ENCODE results near the gene ADSS1.

The ADSS1 gene

GRCh38 chr14:104781271-104782077, 57.4 kb downstream of the ADSS1 start:
- no peak overlapping the region for H3K27ac Mint-ChIP-seq
- no peaks in the 10 kb centered on the region for H3K27me3 Mint-ChIP-seq (ENCODE audit: low read depth)
- H3K4me3 Mint-ChIP-seq, result no peak overlapping the region
- no peaks in the 10 kb centered on the region for H3K9me3 Mint-ChIP-seq
- DNase-seq (ENCODE audit: low spot score), result no peak
- no peaks in the 10 kb centered on the region for H3K4me1 Mint-ChIP-seq (ENCODE audit: low read depth)
- H3K36me3 Mint-ChIP-seq (ENCODE audit: low read depth), result peaks cover 5% of the 10 kb centered on the region

GRCh38 chr14:104782086-104782807, 58.2 kb downstream of the ADSS1 start:
- no peak overlapping the region for H3K4me3 Mint-ChIP-seq
- H3K9me3 Mint-ChIP-seq, result no peaks in the 10 kb centered on the region
- H3K27ac Mint-ChIP-seq, result no peak overlapping the region
- H3K27me3 Mint-ChIP-seq (ENCODE audit: low read depth), result no peaks in the 10 kb centered on the region
- no peaks in the 10 kb centered on the region for H3K36me3 Mint-ChIP-seq (ENCODE audit: low read depth)
- no peaks in the 10 kb centered on the region for H3K4me1 Mint-ChIP-seq (ENCODE audit: low read depth)
- no peak for DNase-seq (ENCODE audit: low spot score)

- no peaks in the 10 kb centered on the region for H3K36me3 Mint-ChIP-seq (ENCODE audit: low read depth)
- no peaks in the 10 kb centered on the region for H3K4me1 Mint-ChIP-seq (ENCODE audit: low read depth)
- DNase-seq (ENCODE audit: low spot score), result no peak
- no peaks in the 10 kb centered on the region for H3K9me3 Mint-ChIP-seq
- no peaks in the 10 kb centered on the region for H3K27me3 Mint-ChIP-seq (ENCODE audit: low read depth)
- H3K27ac Mint-ChIP-seq, result no peak overlapping the region
- no peak overlapping the region for H3K4me3 Mint-ChIP-seq
Observed at GRCh38 chr14:104782808-104783139, 58.7 kb downstream of the ADSS1 start.

GRCh38 chr14:104783484-104784217, 59.6 kb downstream of the ADSS1 start:
- H3K36me3 Mint-ChIP-seq (ENCODE audit: low read depth), result no peaks in the 10 kb centered on the region
- no peak overlapping the region for H3K4me3 Mint-ChIP-seq
- no peaks in the 10 kb centered on the region for H3K9me3 Mint-ChIP-seq
- no peak overlapping the region for H3K27ac Mint-ChIP-seq
- DNase-seq (ENCODE audit: low spot score), result no peak
- H3K4me1 Mint-ChIP-seq (ENCODE audit: low read depth), result no peaks in the 10 kb centered on the region
- H3K27me3 Mint-ChIP-seq (ENCODE audit: low read depth), result no peaks in the 10 kb centered on the region

GRCh38 chr14:104784218-104784568, 60.2 kb downstream of the ADSS1 start:
- no peaks in the 10 kb centered on the region for H3K9me3 Mint-ChIP-seq
- no peaks in the 10 kb centered on the region for H3K27me3 Mint-ChIP-seq (ENCODE audit: low read depth)
- H3K4me1 Mint-ChIP-seq (ENCODE audit: low read depth), result no peaks in the 10 kb centered on the region
- H3K4me3 Mint-ChIP-seq, result no peak overlapping the region
- H3K36me3 Mint-ChIP-seq (ENCODE audit: low read depth), result no peaks in the 10 kb centered on the region
- H3K27ac Mint-ChIP-seq, result no peak overlapping the region
- DNase-seq (ENCODE audit: low spot score), result no peak

GRCh38 chr14:104784846-104785707, 61.0 kb downstream of the ADSS1 start:
- Mint-ChIP-seq H3K9me3 (no peaks in the 10 kb centered on the region), H3K4me3 (no peak overlapping the region), H3K4me1 (ENCODE audit: low read depth) (no peaks in the 10 kb centered on the region), H3K27ac (no peak overlapping the region), H3K36me3 (ENCODE audit: low read depth) (no peaks in the 10 kb centered on the region), H3K27me3 (ENCODE audit: low read depth) (no peaks in the 10 kb centered on the region)
- DNase-seq (ENCODE audit: low spot score), result no peak

- Mint-ChIP-seq H3K4me3 (no peak overlapping the region), H3K4me1 (ENCODE audit: low read depth) (no peaks in the 10 kb centered on the region), H3K27ac (no peak overlapping the region), H3K36me3 (ENCODE audit: low read depth) (no peaks in the 10 kb centered on the region), H3K27me3 (ENCODE audit: low read depth) (no peaks in the 10 kb centered on the region), H3K9me3 (no peaks in the 10 kb centered on the region)
- DNase-seq (ENCODE audit: low spot score), result no peak
Observed at GRCh38 chr14:104785708-104786080, 61.7 kb downstream of the ADSS1 start.

- Mint-ChIP-seq H3K27ac (no peak overlapping the region), H3K4me3 (no peak overlapping the region)
- DNase-seq (ENCODE audit: low spot score), result no peak
Observed at GRCh38 chr14:104786091-104786586, 62.1 kb downstream of the ADSS1 start.

GRCh38 chr14:104786726-104787675, 63.0 kb downstream of the ADSS1 start:
- no peak overlapping the region for H3K27ac Mint-ChIP-seq
- H3K27me3 Mint-ChIP-seq (ENCODE audit: low read depth), result no peaks in the 10 kb centered on the region
- peaks cover 8% of the 10 kb centered on the region for H3K36me3 Mint-ChIP-seq (ENCODE audit: low read depth)
- DNase-seq (ENCODE audit: low spot score), result no peak
- no peaks in the 10 kb centered on the region for H3K9me3 Mint-ChIP-seq
- H3K4me3 Mint-ChIP-seq, result no peak overlapping the region
- peaks cover 6% of the 10 kb centered on the region for H3K4me1 Mint-ChIP-seq (ENCODE audit: low read depth)

More at GRCh38 chr14:104786091-104786586, 62.1 kb downstream of the ADSS1 start:
- no peaks in the 10 kb centered on the region for H3K27me3 Mint-ChIP-seq (ENCODE audit: low read depth)
- H3K36me3 Mint-ChIP-seq (ENCODE audit: low read depth), result peaks cover 4% of the 10 kb centered on the region
- H3K4me1 Mint-ChIP-seq (ENCODE audit: low read depth), result peaks cover 2% of the 10 kb centered on the region
- H3K9me3 Mint-ChIP-seq, result no peaks in the 10 kb centered on the region

GRCh38 chr14:104787736-104788135, 63.7 kb downstream of the ADSS1 start:
- no peak overlapping the region for H3K27ac Mint-ChIP-seq
- H3K4me3 Mint-ChIP-seq, result no peak overlapping the region
- H3K36me3 Mint-ChIP-seq (ENCODE audit: low read depth), result peaks cover 9% of the 10 kb centered on the region
- peaks cover 7% of the 10 kb centered on the region for H3K4me1 Mint-ChIP-seq (ENCODE audit: low read depth)
- no peaks in the 10 kb centered on the region for H3K27me3 Mint-ChIP-seq (ENCODE audit: low read depth)
- no peaks in the 10 kb centered on the region for H3K9me3 Mint-ChIP-seq
- no peak for DNase-seq (ENCODE audit: low spot score)

GRCh38 chr14:104788161-104788818, 64.3 kb downstream of the ADSS1 start:
- H3K27ac Mint-ChIP-seq, result no peak overlapping the region
- H3K36me3 Mint-ChIP-seq (ENCODE audit: low read depth), result peaks cover 10% of the 10 kb centered on the region
- H3K27me3 Mint-ChIP-seq (ENCODE audit: low read depth), result no peaks in the 10 kb centered on the region
- peaks cover 11% of the 10 kb centered on the region for H3K4me1 Mint-ChIP-seq (ENCODE audit: low read depth)
- no peaks in the 10 kb centered on the region for H3K9me3 Mint-ChIP-seq
- no peak for DNase-seq (ENCODE audit: low spot score)
- H3K4me3 Mint-ChIP-seq, result no peak overlapping the region

GRCh38 chr14:104788873-104789663, 65.0 kb downstream of the ADSS1 start:
- Mint-ChIP-seq H3K4me3 (no peak overlapping the region), H3K36me3 (ENCODE audit: low read depth) (peaks cover 10% of the 10 kb centered on the region), H3K27ac (no peak overlapping the region), H3K9me3 (no peaks in the 10 kb centered on the region), H3K4me1 (ENCODE audit: low read depth) (peaks cover 17% of the 10 kb centered on the region), H3K27me3 (ENCODE audit: low read depth) (no peaks in the 10 kb centered on the region)
- no peak for DNase-seq (ENCODE audit: low spot score)
